Fibroblast of lung (primary cell): ENCODE results near the gene KLC1.

Experiments
- EZH2 ChIP-seq: IDR thresholded peaks from 2 replicates; pipeline ENCODE4 v1.5.1; 2012; ENCODE audit warnings: low read length, control low read depth, mild to moderate bottlenecking; ENCODE audit errors: missing control alignments
- TF ChIP-seq, protein P1 (sequence below), 2 donors: IDR thresholded peaks in 1 of 2; conservative IDR thresholded peaks in 1 of 2; 1 replicate in 1 of 2; 2 replicates in 1 of 2; pipeline ENCODE4 v1.5.1; 2011 to 2012; ENCODE audit warnings: low read length in 2 of 2, control low read depth in 1 of 2, inconsistent platforms in 1 of 2, low read depth in 1 of 2, mild to moderate bottlenecking in 1 of 2

- TF ChIP-seq, protein P1, sequence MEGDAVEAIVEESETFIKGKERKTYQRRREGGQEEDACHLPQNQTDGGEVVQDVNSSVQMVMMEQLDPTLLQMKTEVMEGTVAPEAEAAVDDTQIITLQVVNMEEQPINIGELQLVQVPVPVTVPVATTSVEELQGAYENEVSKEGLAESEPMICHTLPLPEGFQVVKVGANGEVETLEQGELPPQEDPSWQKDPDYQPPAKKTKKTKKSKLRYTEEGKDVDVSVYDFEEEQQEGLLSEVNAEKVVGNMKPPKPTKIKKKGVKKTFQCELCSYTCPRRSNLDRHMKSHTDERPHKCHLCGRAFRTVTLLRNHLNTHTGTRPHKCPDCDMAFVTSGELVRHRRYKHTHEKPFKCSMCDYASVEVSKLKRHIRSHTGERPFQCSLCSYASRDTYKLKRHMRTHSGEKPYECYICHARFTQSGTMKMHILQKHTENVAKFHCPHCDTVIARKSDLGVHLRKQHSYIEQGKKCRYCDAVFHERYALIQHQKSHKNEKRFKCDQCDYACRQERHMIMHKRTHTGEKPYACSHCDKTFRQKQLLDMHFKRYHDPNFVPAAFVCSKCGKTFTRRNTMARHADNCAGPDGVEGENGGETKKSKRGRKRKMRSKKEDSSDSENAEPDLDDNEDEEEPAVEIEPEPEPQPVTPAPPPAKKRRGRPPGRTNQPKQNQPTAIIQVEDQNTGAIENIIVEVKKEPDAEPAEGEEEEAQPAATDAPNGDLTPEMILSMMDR (conservative IDR thresholded peaks at IDR 0.05 in 1 of 2, IDR thresholded peaks at IDR 0.05 in 1 of 2; ENCODE audit: low read depth in 1 of 2, low read length in 2 of 2), result no peak
- no peak for TF ChIP-seq EZH2
These were observed 68.2 kb downstream of the KLC1 start for GRCh38 chr14:103697206-103697602.
